ENCODE data around the gene VTI1A.

Gene VTI1A

GRCh38 chr10:112552593-112553110 is 105.6 kb downstream of the VTI1A start:
- DNase-seq (ENCODE audit: low read depth in 2 of 2) = no peak
- TF ChIP-seq CTCF (IDR thresholded peaks at IDR 0.05; ENCODE audit: low read depth, low read length) = no peak
- H3K4me3 ChIP-seq (replicated peaks in 1 of 2; ENCODE audit: low read depth in 2 of 2, low read length in 2 of 2) = no peak overlapping the region

GRCh38 chr10:112553315-112553714 is 106.3 kb downstream of the VTI1A start:
- TF ChIP-seq CTCF (IDR thresholded peaks at IDR 0.05; ENCODE audit: low read depth, low read length) = no peak
- DNase-seq (ENCODE audit: low read depth in 2 of 2) = no peak

GRCh38 chr10:112554263-112554662 is 107.2 kb downstream of the VTI1A start:
- no peak for DNase-seq (ENCODE audit: low read depth in 2 of 2)
- H3K4me3 ChIP-seq (replicated peaks in 1 of 2; ENCODE audit: low read depth in 2 of 2, low read length in 2 of 2) = no peak overlapping the region
- no peak for TF ChIP-seq CTCF (IDR thresholded peaks at IDR 0.05; ENCODE audit: low read depth, low read length)

More at GRCh38 chr10:112553315-112553714, 106.3 kb downstream of the VTI1A start:
- no peak overlapping the region for H3K4me3 ChIP-seq (replicated peaks in 1 of 2; ENCODE audit: low read depth in 2 of 2, low read length in 2 of 2)

GRCh38 chr10:112557197-112557596 is 110.2 kb downstream of the VTI1A start:
- H3K4me3 ChIP-seq (replicated peaks in 1 of 2; ENCODE audit: low read depth in 2 of 2, low read length in 2 of 2) = no peak overlapping the region
- no peak for DNase-seq (ENCODE audit: low read depth in 2 of 2)
- TF ChIP-seq CTCF (IDR thresholded peaks at IDR 0.05; ENCODE audit: low read depth, low read length) = no peak

GRCh38 chr10:112558476-112559142 is 111.6 kb downstream of the VTI1A start:
- no peak for DNase-seq (ENCODE audit: low read depth in 2 of 2)
- H3K4me3 ChIP-seq (replicated peaks in 1 of 2; ENCODE audit: low read depth in 2 of 2, low read length in 2 of 2) = no peak overlapping the region
- no peak for TF ChIP-seq CTCF (IDR thresholded peaks at IDR 0.05; ENCODE audit: low read depth, low read length)

GRCh38 chr10:112559349-112559748 is 112.3 kb downstream of the VTI1A start:
- DNase-seq (ENCODE audit: low read depth in 2 of 2) = no peak
- TF ChIP-seq CTCF (IDR thresholded peaks at IDR 0.05; ENCODE audit: low read depth, low read length) = no peak
- H3K4me3 ChIP-seq (replicated peaks in 1 of 2; ENCODE audit: low read depth in 2 of 2, low read length in 2 of 2) = no peak overlapping the region

GRCh38 chr10:112562122-112562521 is 115.1 kb downstream of the VTI1A start:
- DNase-seq (ENCODE audit: low read depth in 2 of 2) = no peak
- no peak for TF ChIP-seq CTCF (IDR thresholded peaks at IDR 0.05; ENCODE audit: low read depth, low read length)
- H3K4me3 ChIP-seq (replicated peaks in 1 of 2; ENCODE audit: low read depth in 2 of 2, low read length in 2 of 2) = no peak overlapping the region

All from cardiac fibroblast (primary cell).